Activated gamma-delta T cell treated with Interleukin-2 at 50 U/mL for 16 hours (primary cell): ENCODE data around the gene OR2T2.
"Not testable (repeated sequence)": the region's sequence is repeated elsewhere in the genome, so short reads cannot be mapped to it uniquely, and the experiment has no call there.

Source experiments
- DNase-seq: peaks from one replicate; pipeline ENCODE4 v3.0.0-alpha.2; 2020

OR2T2 gene

DNA sequence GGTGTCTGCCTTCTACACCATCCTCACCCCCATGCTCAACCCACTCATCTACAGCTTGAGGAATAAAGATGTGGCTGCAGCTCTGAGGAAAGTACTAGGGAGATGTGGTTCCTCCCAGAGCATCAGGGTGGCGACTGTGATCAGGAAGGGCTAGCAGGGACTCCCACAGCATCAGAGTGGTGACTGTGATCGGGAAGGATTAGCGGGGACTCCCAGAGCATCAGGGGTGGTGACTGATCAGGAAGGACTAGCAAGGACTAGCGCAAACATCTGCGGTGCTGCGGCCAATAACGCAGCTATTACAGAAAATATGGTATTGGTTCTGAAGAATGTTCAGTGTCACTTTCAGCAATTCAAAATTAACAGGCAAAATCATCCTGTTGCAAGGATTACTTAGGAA, 8.2 kb downstream of the OR2T2 start:
- DNase-seq = not testable (repeated sequence)

DNA sequence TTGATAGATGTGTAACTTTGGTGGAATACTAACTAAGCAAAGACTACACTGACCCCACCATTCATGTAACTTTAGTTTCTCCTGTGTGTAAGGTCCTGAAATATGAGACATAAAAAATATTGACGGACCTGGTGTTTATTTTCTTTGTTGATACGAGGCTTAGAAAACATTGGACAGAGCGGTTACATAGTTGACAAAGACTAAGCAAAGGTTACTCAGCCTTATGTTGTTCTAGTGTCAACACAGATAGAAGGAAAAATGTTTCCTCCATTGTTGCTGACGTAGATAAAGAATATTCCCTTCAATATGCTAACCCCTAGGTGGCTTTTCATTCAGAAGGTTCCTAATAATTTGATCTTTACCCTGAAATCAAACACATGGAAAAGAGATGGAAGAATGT, 9.6 kb downstream of the OR2T2 start:
- DNase-seq = not testable (repeated sequence)

DNA sequence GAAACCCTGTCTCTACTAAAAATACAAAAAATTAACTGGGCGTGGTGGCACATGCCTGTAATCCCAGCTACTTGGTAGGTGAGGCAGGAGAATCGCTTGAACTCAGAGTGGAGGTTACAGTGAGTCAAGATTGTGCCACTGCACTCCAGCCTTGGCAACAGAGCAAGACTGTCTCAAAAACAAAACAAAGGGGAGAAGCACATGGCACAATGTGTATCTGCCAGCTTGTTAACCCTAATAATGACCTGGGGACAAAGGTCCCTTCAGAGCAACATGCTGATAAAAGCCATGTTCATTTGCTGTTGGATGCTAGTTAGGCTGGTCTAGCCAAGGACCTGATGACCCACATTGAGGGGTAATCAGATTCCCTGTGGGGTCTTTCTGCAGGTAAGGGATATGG, 11.2 kb downstream of the OR2T2 start:
- not testable (repeated sequence) for DNase-seq

DNA sequence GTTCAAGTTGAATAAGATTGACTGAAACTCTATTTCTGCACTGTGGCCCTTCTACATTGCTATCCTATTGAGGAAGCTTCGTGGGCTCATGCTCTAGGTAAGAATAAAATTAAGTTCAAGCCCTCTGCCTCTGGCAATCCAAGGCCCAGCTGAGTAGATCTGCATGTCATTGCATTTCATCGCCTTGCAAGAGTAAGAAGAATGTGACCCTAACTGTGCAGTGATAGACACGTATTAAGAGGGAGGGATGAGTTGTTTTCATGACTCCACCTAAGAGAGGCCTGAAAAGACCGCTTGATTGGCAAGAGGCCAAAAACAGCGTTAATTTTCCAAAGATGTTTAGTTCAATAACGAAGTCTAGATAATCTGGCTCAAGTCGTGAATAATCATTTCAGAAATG, 13.7 kb downstream of the OR2T2 start:
- not testable (repeated sequence) for DNase-seq

DNA sequence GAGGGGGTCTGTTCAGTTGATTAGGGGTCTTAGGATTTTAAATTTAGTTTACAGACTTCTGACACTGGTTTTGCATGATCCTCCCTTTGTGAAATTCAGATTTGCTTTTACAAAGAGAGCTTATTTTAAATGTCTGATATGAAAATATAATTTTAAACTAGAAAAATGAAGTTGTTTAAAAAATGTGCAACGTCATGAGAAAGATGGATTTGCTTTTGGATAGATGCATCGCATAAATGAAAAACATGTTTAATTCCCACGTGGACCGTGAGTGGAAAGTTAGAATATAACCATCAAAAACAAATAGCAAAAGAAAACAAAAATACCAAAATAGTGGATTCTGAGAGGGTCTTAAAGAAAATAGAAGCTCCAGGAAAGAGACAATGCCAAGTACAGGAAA, 25.7 kb downstream of the OR2T2 start:
- DNase-seq = no peak

DNA sequence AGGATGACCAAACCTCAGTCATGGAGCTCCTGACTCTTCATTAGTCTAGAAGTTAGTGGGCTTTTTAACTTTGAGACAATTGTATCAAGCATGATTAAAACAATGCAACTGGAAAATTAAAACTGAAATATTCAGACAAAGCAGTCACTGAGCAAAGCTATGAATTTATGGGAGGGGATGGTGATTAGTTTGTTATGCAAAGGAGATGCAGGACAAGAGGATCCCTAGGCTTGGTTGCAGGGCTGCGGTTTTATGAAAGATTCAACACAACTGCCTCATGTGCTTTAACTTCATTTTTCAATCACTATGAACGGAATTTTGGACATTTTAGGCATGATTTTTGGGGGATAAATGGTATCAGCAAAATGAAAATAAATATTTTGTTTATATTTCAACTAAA, 26.7 kb downstream of the OR2T2 start:
- not testable (repeated sequence) for DNase-seq

DNA sequence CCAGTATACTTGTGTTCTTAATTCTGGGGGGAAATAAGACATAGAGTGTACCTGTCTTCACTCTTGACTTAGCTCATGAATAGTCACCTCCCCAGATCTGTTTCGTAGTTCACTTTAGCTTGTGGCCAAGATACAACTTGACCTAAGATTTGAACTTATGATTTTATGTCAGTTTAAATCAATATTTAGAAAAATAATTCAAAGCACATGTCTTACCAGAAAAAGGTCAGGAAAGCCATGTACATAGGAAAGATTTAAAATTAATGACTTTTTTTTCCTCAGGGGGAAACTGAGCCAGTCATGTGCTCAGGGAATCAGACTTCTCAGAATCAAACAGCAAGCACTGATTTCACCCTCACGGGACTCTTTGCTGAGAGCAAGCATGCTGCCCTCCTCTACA, 27.6 kb downstream of the OR2T2 start, which contains the start of gene OR2T3:
Gene OR2T3 (plus strand): TSS at position 301 of the 400 bp plus-strand sequence. CDS start 0 bp downstream, at position 301.
- DNase-seq = not testable (repeated sequence)

DNA sequence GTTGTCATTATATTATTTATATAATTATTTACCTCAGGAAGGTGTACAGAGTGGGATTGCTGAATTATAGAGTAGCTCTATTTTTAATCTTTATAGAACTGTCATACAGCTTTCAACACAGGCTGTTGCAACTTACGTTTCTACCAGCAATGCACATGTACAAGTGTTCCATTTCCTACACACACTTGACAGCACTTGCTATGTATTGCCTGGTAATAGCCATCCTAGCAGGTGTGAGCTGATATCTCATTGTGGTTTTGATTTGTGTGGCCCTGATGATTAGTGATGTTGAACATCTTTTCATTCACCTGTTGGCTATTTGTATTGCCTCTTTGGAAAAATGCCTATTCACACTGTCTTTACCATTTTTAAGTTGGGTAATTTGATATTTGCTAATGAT, 30.2 kb downstream of the OR2T2 start:
- not testable (repeated sequence) for DNase-seq

DNA sequence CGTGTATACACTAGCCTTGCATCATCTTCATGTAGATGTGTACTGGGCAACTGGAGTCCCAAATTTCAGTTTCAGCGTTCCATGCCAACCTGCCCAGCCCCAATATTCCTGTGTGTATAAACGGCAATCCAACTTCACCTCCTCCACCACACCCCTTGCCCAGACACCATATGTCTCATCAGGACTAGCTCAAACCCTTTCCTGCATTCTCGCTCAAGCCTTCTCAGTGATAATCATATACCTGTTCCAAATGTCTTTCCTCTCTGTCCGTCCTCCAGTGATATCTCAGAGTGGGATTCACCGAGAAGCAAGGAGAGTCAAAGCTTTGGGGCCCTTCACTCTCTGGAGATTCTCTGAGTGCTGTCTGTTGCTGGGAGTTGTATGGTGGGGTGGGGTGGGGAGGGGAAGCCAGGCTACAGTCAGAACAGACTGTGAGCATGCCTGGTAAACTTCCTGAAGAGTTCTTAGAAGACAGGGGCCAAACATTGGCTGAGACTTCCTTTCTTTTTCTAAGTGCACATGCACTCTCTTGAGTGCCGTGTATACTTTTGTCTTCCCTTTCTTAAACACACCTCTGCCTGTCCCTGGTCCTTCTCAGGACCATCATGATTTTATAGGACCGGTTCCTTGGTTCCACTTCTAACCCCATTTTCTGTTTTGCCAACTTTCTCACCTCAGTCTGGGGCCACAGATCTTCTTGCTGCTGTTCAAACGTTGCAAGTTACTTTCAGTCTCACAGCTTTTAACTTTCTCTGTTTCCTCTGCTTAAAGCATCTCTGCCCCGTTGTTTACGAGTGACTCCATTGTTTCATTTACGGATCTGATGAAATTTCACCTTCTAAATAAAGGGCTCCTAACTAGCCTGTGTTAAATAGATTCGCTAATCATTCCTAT, 36.5 kb downstream of the OR2T2 start:
- DNase-seq = not testable (repeated sequence)

DNA sequence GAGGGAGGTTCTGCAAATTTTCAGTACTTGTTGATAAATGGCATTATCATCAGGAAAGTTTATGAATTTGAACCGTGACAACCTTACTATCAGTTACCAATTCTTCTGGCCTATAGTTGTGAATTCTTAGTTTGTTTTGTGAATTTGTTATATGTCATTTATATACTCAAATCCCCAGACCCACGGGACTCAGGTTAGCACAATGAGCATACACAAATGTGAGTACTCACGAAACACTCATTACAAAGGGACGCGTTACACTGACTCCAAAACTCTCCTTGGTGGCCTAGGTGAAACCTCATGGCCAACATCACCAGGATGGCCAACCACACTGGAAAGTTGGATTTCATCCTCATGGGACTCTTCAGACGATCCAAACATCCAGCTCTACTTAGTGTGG, 42.9 kb downstream of the OR2T2 start, which contains the start of gene OR2T5:
Gene OR2T5 (plus strand): TSS at position 301 of the 400 bp plus-strand sequence. CDS start 0 bp downstream, at position 301.
- DNase-seq = not testable (repeated sequence)

DNA sequence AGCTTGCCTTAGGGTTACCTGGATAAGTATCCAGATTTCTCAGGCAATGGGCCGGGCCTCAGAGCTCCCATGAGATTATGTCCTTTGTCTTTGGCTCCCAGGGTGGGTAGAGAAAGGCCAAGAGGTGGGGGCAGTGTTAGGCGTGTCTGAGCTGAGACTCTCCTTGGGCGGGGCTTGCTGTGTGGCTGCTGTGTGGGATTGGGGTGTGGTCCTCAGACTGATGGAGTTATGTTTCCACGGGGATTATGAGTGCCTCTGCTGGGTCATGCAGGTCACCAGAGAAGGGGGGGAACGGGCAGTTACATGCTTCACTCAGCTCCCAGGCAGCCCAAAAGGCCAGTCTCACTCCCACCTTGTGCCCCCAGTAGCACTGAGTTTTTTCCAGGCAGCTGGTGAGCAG, 51.2 kb downstream of the OR2T2 start:
- not testable (repeated sequence) for DNase-seq

DNA sequence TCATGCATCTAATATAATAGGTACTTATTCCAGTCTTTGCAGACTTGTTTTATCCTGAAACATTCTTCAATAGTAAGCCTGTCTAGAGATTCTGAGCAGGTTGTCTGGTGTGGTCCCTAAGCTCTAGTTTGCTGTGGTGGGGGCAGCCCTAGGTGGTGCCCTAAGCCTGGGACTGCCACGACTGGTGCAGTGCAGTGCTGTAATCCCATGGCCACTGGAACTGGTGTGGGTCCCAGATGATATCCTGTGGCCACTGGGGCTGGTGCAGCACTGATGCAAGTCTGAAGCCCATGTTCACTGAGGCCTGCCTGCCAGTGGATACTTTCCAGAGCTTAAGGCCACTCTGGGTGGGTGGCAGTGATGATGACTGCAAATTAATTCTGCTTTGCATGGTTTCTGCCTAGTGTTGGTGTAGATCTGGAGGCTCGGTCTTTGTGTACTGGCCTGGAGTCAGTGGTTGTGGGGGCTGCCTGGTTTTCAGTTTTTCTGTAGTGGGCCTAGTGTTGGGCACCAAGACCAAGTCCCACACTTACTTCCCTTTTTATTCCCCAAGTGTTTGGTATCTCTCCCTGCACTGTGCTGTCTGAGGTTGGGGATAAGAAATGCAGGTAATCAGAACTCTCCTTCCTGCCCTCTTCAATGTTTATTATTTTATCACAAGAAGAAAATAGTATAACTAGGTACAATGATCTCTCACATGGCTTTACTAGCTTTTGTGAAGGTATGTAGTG, 55.0 kb downstream of the OR2T2 start:
- not testable (repeated sequence) for DNase-seq
